Uterus (tissue), 4 donors: ENCODE measurements around the gene NOS1AP. TPM values are rescaled to one million over a fixed set of nuclear protein-coding genes. Genes with fewer than 3 reads are reported as not detected.

Experiments used
- DNase-seq, 2 donors: peaks; one replicate each; pipeline ENCODE4 v3.0.0-alpha.2; 2019 to 2020
- H3K27ac ChIP-seq, 2 donors: fragments of 200-600 bp; sonication (generic); 1 replicate in 1 of 2; 2 replicates in 1 of 2; pipeline ENCODE4 v1.5.1; 2016 to 2018
- H3K27me3 ChIP-seq, 2 donors: fragments of 200-600 bp; sonication (generic); one replicate each; pipeline ENCODE4 v1.5.1; 2018 to 2019; ENCODE audit warnings: control low read depth in 1 of 2
- H3K36me3 ChIP-seq, 2 donors: fragments of 200-600 bp; sonication (generic); one replicate each; pipeline ENCODE4 v1.5.1; 2019; ENCODE audit warnings: control low read depth in 1 of 2
- H3K4me1 ChIP-seq, 2 donors: fragments of 200-600 bp; sonication (generic); one replicate each; pipeline ENCODE4 v1.5.1; 2018 to 2019; ENCODE audit warnings: control low read depth in 1 of 2
- H3K4me3 ChIP-seq, 2 donors: fragments of 200-600 bp; sonication (generic); 1 replicate in 1 of 2; 2 replicates in 1 of 2; pipeline ENCODE4 v1.5.1; 2018 to 2019; ENCODE audit warnings: mild to moderate bottlenecking in 1 of 2
- H3K9me3 ChIP-seq, 2 donors: fragments of 200-600 bp; sonication (generic); one replicate each; pipeline ENCODE4 v1.5.1; 2019; ENCODE audit warnings: control low read depth in 1 of 2
- CTCF ChIP-seq, 4 experiments: fragments of 200-600 bp in 2 of 4; fragments of 450-650 bp in 2 of 4; sonication (generic) in 2 of 4; IDR thresholded peaks; one replicate each; pipeline ENCODE4 v1.5.1; 2016 to 2019; ENCODE audit warnings: antibody characterized with exemption in 4 of 4, mild to moderate bottlenecking in 2 of 4, moderate library complexity in 1 of 4
- POLR2A ChIP-seq, 2 donors: fragments of 450-650 bp; IDR thresholded peaks; one replicate each; pipeline ENCODE4 v1.6.1; 2016; ENCODE audit warnings: antibody characterized with exemption in 2 of 2, mild to moderate bottlenecking in 1 of 2, moderate library complexity in 1 of 2
- intact Hi-C: fragments of 100-400 bp; cut with DNase I; formaldehyde crosslinking; loops from one replicate; pipeline ENCODE4 v1.15.1; 2023; ENCODE audit warnings: low total_unique reads
- total RNA-seq, 4 donors: library from RNA; depleted of rRNA in 3 of 4; stranded (reverse); fragments of >200 nt in 3 of 4; gene quantifications; one replicate each; pipeline versions ENCODE4 v1.1.0 to v1.2.4, GENCODE V29; 2014 to 2023
- donor health status: DM: yes; HTN: yes; CAD: no.

NOS1AP gene
- total RNA-seq, 4 donors from 2014 or later: under 0.01 to 5.3 (median 1.9) TPM; not detected in 1

GRCh38 chr1:162083273-162083672 is 13.8 kb downstream of the NOS1AP start:
- DNase-seq: no peak
- intact Hi-C loops: no loop called here
- TF ChIP-seq POLR2A (IDR thresholded peaks at IDR 0.05) (no peak), CTCF (IDR thresholded peaks at IDR 0.05) (no peak)
- Histone ChIP-seq H3K27ac (no peak overlapping the region), H3K27me3 (no peaks in the 10 kb centered on the region), H3K9me3 (no peaks in the 10 kb centered on the region), H3K4me1 (no peaks in the 10 kb centered on the region), H3K36me3 (no peaks in the 10 kb centered on the region), H3K4me3 (no peak overlapping the region)

- intact Hi-C loops: no loop called here
- no peaks in the 10 kb centered on the region for H3K9me3 ChIP-seq
- no peak overlapping the region for H3K27ac ChIP-seq
- H3K36me3 ChIP-seq: peaks cover 0 to 3% of the 10 kb centered on the region in 2 donors
- no peak overlapping the region for H3K4me3 ChIP-seq
- no peaks in the 10 kb centered on the region for H3K27me3 ChIP-seq
- no peak for DNase-seq
- no peaks in the 10 kb centered on the region for H3K4me1 ChIP-seq
- TF ChIP-seq POLR2A (IDR thresholded peaks at IDR 0.05) (no peak), CTCF (IDR thresholded peaks at IDR 0.05) (no peak)
Measured at GRCh38 chr1:162085991-162086390, 16.5 kb downstream of the NOS1AP start.

GRCh38 chr1:162087111-162087510 is 17.6 kb downstream of the NOS1AP start:
- TF ChIP-seq POLR2A (IDR thresholded peaks at IDR 0.05) (no peak), CTCF (IDR thresholded peaks at IDR 0.05) (no peak)
- Histone ChIP-seq H3K4me1 (no peaks in the 10 kb centered on the region), H3K9me3 (no peaks in the 10 kb centered on the region), H3K27me3 (no peaks in the 10 kb centered on the region), H3K36me3 (peaks cover 0 to 3% of the 10 kb centered on the region in 2 donors), H3K4me3 (no peak overlapping the region), H3K27ac (no peak overlapping the region)
- DNase-seq: no peak
- intact Hi-C loops: no loop called here

GRCh38 chr1:162087574-162087973 is 18.1 kb downstream of the NOS1AP start:
- intact Hi-C loops: no loop called here
- no peaks in the 10 kb centered on the region for H3K27me3 ChIP-seq
- DNase-seq: no peak
- no peak overlapping the region for H3K4me3 ChIP-seq
- peaks cover 0 to 3% of the 10 kb centered on the region in 2 donors for H3K36me3 ChIP-seq
- TF ChIP-seq POLR2A (IDR thresholded peaks at IDR 0.05): no peak
- no peak for TF ChIP-seq CTCF (IDR thresholded peaks at IDR 0.05)
- no peaks in the 10 kb centered on the region for H3K4me1 ChIP-seq
- no peak overlapping the region for H3K27ac ChIP-seq
- H3K9me3 ChIP-seq: no peaks in the 10 kb centered on the region

GRCh38 chr1:162088281-162088969 is 18.9 kb downstream of the NOS1AP start:
- Histone ChIP-seq H3K4me1 (no peaks in the 10 kb centered on the region), H3K27ac (no peak overlapping the region), H3K36me3 (peaks cover 0 to 3% of the 10 kb centered on the region in 2 donors), H3K4me3 (no peak overlapping the region), H3K9me3 (no peaks in the 10 kb centered on the region), H3K27me3 (no peaks in the 10 kb centered on the region)
- TF ChIP-seq POLR2A (IDR thresholded peaks at IDR 0.05) (no peak), CTCF (IDR thresholded peaks at IDR 0.05) (no peak)
- no peak for DNase-seq
- intact Hi-C loops: no loop called here
